H9 (cell line): ENCODE measurements around the gene TFAP2D. TPM values are rescaled to one million over a fixed set of nuclear protein-coding genes. Genes with fewer than 3 reads are reported as not detected.

Source experiments
- DNase-seq: peaks from one replicate; pipeline ENCODE4 v3.0.0-alpha.2; 2017
- H2AFZ ChIP-seq: one replicate; pipeline ENCODE4 v1.6.1; 2013; ENCODE audit warnings: mild to moderate bottlenecking, low read length, control low read depth, moderate library complexity
- H2AK5ac ChIP-seq: 2 replicates; pipeline ENCODE4 v1.6.1; 2013; ENCODE audit warnings: low read length, control low read depth, mixed read lengths; ENCODE audit not compliant: insufficient read length
- H2BK120ac ChIP-seq: one replicate; pipeline ENCODE4 v1.6.1; 2013; ENCODE audit warnings: low read depth, mild to moderate bottlenecking, low read length, control low read depth, inconsistent platforms; ENCODE audit not compliant: poor library complexity, severe bottlenecking
- H2BK12ac ChIP-seq: 2 replicates; pipeline ENCODE4 v1.6.1; 2013; ENCODE audit warnings: low read length, control low read depth, mixed read lengths, low read depth; ENCODE audit not compliant: insufficient read length
- H2BK15ac ChIP-seq: 2 replicates; pipeline ENCODE4 v1.6.1; 2013; ENCODE audit warnings: low read depth, low read length, control low read depth
- H2BK20ac ChIP-seq: one replicate; pipeline ENCODE4 v1.6.1; 2013; ENCODE audit warnings: low read depth, mild to moderate bottlenecking, low read length, control low read depth, inconsistent platforms; ENCODE audit not compliant: poor library complexity, severe bottlenecking
- H2BK5ac ChIP-seq: 2 replicates; pipeline ENCODE4 v1.6.1; 2013; ENCODE audit warnings: low read length, control low read depth, mixed read lengths; ENCODE audit not compliant: insufficient read length
- H3K14ac ChIP-seq: 2 replicates; pipeline ENCODE4 v1.6.1; 2013; ENCODE audit warnings: low read length, control low read depth; ENCODE audit not compliant: insufficient read depth
- H3K18ac ChIP-seq: 2 replicates; pipeline ENCODE4 v1.6.1; 2013; ENCODE audit warnings: low read depth, mild to moderate bottlenecking, mixed read lengths, low read length, control low read depth; ENCODE audit not compliant: insufficient read length
- H3K23ac ChIP-seq: 2 replicates; pipeline ENCODE4 v1.6.1; 2013; ENCODE audit warnings: low read length, control low read depth, mixed read lengths, low read depth; ENCODE audit not compliant: insufficient read length
- H3K23me2 ChIP-seq: 2 replicates; pipeline ENCODE4 v1.6.1; 2013; ENCODE audit warnings: low read depth, mild to moderate bottlenecking, mixed read lengths, low read length, control low read depth; ENCODE audit not compliant: insufficient read length, poor library complexity, severe bottlenecking
- H3K27ac ChIP-seq: 2 replicates; pipeline ENCODE4 v1.5.1; 2013; ENCODE audit warnings: low read length, control low read depth, mixed read lengths, low read depth; ENCODE audit not compliant: insufficient read length
- H3K27me3 ChIP-seq: 2 replicates; pipeline ENCODE4 v1.6.1; 2013; ENCODE audit warnings: low read length, control low read depth, inconsistent platforms; ENCODE audit not compliant: insufficient read depth
- H3K4ac ChIP-seq: 2 replicates; pipeline ENCODE4 v1.6.1; 2013; ENCODE audit warnings: low read depth, mild to moderate bottlenecking, control low read depth, inconsistent platforms, low read length, moderate library complexity
- H3K4me1 ChIP-seq: 2 replicates; pipeline ENCODE4 v1.6.1; 2013; ENCODE audit warnings: low read length, control low read depth, inconsistent platforms; ENCODE audit not compliant: insufficient read depth
- H3K4me2 ChIP-seq: 2 replicates; pipeline ENCODE4 v1.6.1; 2013; ENCODE audit warnings: low read length, control low read depth, mixed read lengths; ENCODE audit not compliant: insufficient read length, insufficient read depth
- H3K56ac ChIP-seq: 2 replicates; pipeline ENCODE4 v1.6.1; 2013; ENCODE audit warnings: low read depth, mild to moderate bottlenecking, mixed read lengths, low read length, control low read depth; ENCODE audit not compliant: insufficient read length
- H3K79me1 ChIP-seq: 2 replicates; pipeline ENCODE4 v1.6.1; 2013; ENCODE audit warnings: low read depth, mild to moderate bottlenecking, moderate library complexity, low read length, control low read depth, inconsistent platforms; ENCODE audit not compliant: insufficient read depth, poor library complexity, severe bottlenecking
- H3K79me2 ChIP-seq: 2 replicates; pipeline ENCODE4 v1.6.1; 2013; ENCODE audit warnings: low read length, control low read depth, inconsistent platforms; ENCODE audit not compliant: insufficient read depth
- H3K9ac ChIP-seq: 2 replicates; pipeline ENCODE4 v1.6.1; 2013; ENCODE audit warnings: low read length, control low read depth, mixed read lengths; ENCODE audit not compliant: insufficient read length; ENCODE audit errors: extremely low read depth
- H3K9me3 ChIP-seq: one replicate; pipeline ENCODE4 v1.6.1; 2013; ENCODE audit warnings: low read depth, low read length, inconsistent platforms; ENCODE audit not compliant: control insufficient read depth
- H3T11ph ChIP-seq: one replicate; pipeline ENCODE4 v1.6.1; 2013; ENCODE audit warnings: mild to moderate bottlenecking, low read length, control low read depth, inconsistent platforms
- H4K20me1 ChIP-seq: one replicate; pipeline ENCODE4 v1.6.1; 2013; ENCODE audit not compliant: control insufficient read depth, insufficient read length, insufficient read depth
- H4K5ac ChIP-seq: 2 replicates; pipeline ENCODE4 v1.6.1; 2013; ENCODE audit warnings: low read depth, mild to moderate bottlenecking, mixed read lengths, low read length, control low read depth; ENCODE audit not compliant: insufficient read length
- H4K8ac ChIP-seq: replicated peaks from 2 replicates; pipeline ENCODE4 v1.6.1; 2013; ENCODE audit warnings: low read length, control low read depth, mixed read lengths, low read depth; ENCODE audit not compliant: insufficient read length
- H4K91ac ChIP-seq: 2 replicates; pipeline ENCODE4 v1.6.1; 2013; ENCODE audit warnings: low read depth, mild to moderate bottlenecking, moderate library complexity, mixed read lengths, low read length, control low read depth; ENCODE audit not compliant: insufficient read length
- H3K27ac Mint-ChIP-seq, 3 experiments: 2 replicates in 2 of 3; 3 replicates in 1 of 3; pipeline ENCODE4 v1.8.0; 2020 to 2021; ENCODE audit warnings: mixed read lengths in 3 of 3, mild to moderate bottlenecking in 1 of 3, moderate library complexity in 1 of 3
- H3K27me3 Mint-ChIP-seq: 2 replicates; pipeline ENCODE4 v1.8.0; 2021; ENCODE audit warnings: low read depth, mild to moderate bottlenecking, moderate library complexity, mixed read lengths
- H3K36me3 Mint-ChIP-seq, 3 experiments: 2 replicates in 2 of 3; 3 replicates in 1 of 3; pipeline ENCODE4 v1.8.0; 2020 to 2021; ENCODE audit warnings: low read depth in 3 of 3, mixed read lengths in 3 of 3; ENCODE audit not compliant: insufficient read depth in 1 of 3
- H3K4me1 Mint-ChIP-seq, 2 experiments: 2 replicates each; pipeline ENCODE4 v1.8.0; 2020; ENCODE audit warnings: mixed read lengths in 2 of 2
- H3K4me3 Mint-ChIP-seq, 2 experiments: 2 replicates in 1 of 2; 3 replicates in 1 of 2; pipeline ENCODE4 v1.8.0; 2020 to 2021; ENCODE audit warnings: mild to moderate bottlenecking in 2 of 2, mixed read lengths in 2 of 2, moderate library complexity in 1 of 2
- H3K9me3 Mint-ChIP-seq, 2 experiments: 2 replicates in 1 of 2; 3 replicates in 1 of 2; pipeline ENCODE4 v1.8.0; 2020; ENCODE audit warnings: mild to moderate bottlenecking in 2 of 2, mixed read lengths in 2 of 2, moderate library complexity in 1 of 2
- WGBS: extraction: QIAGEN DNeasy Blood & Tissue Kit; methylation state at CpG from one replicate; pipeline ENCODE4 v1.1.7; 2013; ENCODE audit warnings: missing lambda C conversion rate, low lambda C conversion rate, mixed read lengths; ENCODE audit not compliant: insufficient read length; ENCODE audit errors: extremely low coverage; 5-methylcytosine and 5-hydroxymethylcytosine counted together
- total RNA-seq: library from RNA; stranded (reverse); gene quantifications from 2 replicates; pipeline ENCODE4 v1.2.1, GENCODE V29; 2021
- TF ChIP-seq, protein P1 (sequence below): fragments of 200-600 bp; sonication (generic); conservative IDR thresholded peaks from 3 replicates; pipeline ENCODE4 v1.8.0; 2021; ENCODE audit warnings: antibody characterized with exemption, mild to moderate bottlenecking

Gene TFAP2D
- total RNA-seq, 1 experiment from 2014 or later = not detected

DNA sequence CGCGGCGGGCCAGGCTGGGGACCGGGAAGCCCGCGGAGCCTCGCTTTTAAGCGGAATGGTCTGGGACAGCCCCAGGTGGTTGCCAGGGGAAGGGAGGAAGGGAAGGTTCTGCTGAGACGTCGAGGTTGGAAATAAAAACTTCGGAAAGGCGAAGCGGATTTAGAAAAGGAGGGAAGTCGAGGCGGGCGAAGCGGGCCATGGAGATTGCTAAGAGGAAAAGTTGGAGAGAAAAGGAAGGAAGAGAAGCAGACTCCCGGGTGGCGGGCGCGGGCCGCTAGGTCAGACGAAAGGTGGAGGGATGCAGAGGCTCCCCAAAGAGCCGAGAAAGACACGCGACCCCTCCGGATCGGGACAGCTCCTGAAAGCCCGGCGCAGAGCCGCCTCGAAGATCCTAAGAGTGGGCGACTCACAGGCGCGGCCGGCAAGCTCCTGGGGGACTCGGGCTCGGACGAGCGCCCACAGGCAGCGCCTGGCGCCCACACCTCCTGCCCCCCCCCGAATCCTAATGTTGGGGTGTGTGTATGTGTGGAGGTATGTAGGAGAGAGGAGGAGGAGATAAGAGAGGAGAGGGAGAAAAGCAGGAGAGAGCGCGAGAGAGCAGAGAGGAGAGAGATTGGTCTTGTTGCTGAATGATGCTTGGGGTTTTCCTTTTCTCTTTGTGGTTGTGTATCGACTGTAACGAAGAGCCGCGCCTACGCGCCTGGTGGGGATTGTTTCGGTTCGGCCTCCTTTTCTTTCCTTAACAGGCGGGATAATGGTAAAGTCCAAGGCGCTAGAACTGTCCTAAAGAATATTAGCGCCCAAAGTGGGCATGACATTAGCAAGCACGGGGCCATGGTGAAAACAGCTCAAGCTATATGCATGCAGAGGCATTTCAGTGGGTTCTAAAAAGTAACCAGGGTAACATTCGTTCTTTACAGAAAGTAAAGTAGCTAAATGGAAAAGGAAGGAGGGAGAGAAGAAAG lies 106.9 kb downstream of the TFAP2D start:
- H3K27me3 ChIP-seq = peaks cover 79% of the 10 kb centered on the region
- no peak overlapping the region for H4K91ac ChIP-seq
- H3K9ac ChIP-seq = no peak overlapping the region
- Mint-ChIP-seq H3K36me3 (no peaks in the 10 kb centered on the region), H3K27me3 (peaks cover 98% of the 10 kb centered on the region), H3K4me3 (peak overlapping the region; percentile 44 to 82), H3K27ac (no peak overlapping the region), H3K9me3 (peaks cover 0 to 14% of the 10 kb centered on the region in 2 experiments; a peak in 2 of 5 replicates), H3K4me1 (peaks cover 47 to 65% of the 10 kb centered on the region in 2 experiments)
- no CpG with 5 or more reads among the region's 58 CpGs for WGBS
- no peak overlapping the region for H2BK5ac ChIP-seq
- no peak overlapping the region for H3K4ac ChIP-seq
- no peak overlapping the region for H2BK12ac ChIP-seq
- no peaks in the 10 kb centered on the region for H3K79me2 ChIP-seq
- H4K20me1 ChIP-seq = no peaks in the 10 kb centered on the region
- H2BK20ac ChIP-seq = no peak overlapping the region
- H3K18ac ChIP-seq = no peak overlapping the region
- no peaks in the 10 kb centered on the region for H3K9me3 ChIP-seq
- TF ChIP-seq, protein P1, sequence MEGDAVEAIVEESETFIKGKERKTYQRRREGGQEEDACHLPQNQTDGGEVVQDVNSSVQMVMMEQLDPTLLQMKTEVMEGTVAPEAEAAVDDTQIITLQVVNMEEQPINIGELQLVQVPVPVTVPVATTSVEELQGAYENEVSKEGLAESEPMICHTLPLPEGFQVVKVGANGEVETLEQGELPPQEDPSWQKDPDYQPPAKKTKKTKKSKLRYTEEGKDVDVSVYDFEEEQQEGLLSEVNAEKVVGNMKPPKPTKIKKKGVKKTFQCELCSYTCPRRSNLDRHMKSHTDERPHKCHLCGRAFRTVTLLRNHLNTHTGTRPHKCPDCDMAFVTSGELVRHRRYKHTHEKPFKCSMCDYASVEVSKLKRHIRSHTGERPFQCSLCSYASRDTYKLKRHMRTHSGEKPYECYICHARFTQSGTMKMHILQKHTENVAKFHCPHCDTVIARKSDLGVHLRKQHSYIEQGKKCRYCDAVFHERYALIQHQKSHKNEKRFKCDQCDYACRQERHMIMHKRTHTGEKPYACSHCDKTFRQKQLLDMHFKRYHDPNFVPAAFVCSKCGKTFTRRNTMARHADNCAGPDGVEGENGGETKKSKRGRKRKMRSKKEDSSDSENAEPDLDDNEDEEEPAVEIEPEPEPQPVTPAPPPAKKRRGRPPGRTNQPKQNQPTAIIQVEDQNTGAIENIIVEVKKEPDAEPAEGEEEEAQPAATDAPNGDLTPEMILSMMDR = no peak
- peak; percentile 58 for DNase-seq
- no peak overlapping the region for H2AK5ac ChIP-seq
- H3K23me2 ChIP-seq = peaks cover 7% of the 10 kb centered on the region
- no peak overlapping the region for H2AFZ ChIP-seq
- H3K56ac ChIP-seq = no peak overlapping the region
- H3K4me2 ChIP-seq = peak overlapping the region; percentile 28
- no peaks in the 10 kb centered on the region for H3K79me1 ChIP-seq
- no peak overlapping the region for H3T11ph ChIP-seq
- H4K5ac ChIP-seq = no peak overlapping the region
- H4K8ac ChIP-seq = no peak overlapping the region
- no peak overlapping the region for H3K27ac ChIP-seq
- no peak overlapping the region for H2BK15ac ChIP-seq
- no peak overlapping the region for H2BK120ac ChIP-seq
- H3K14ac ChIP-seq = no peak overlapping the region
- H3K4me1 ChIP-seq = peaks cover 4% of the 10 kb centered on the region; the same call in 1 of the 2 replicates
- H3K23ac ChIP-seq = no peak overlapping the region
